Transverse colon (tissue), 4 donors: ENCODE results near the gene FCMR. TPM values are rescaled to one million over a fixed set of nuclear protein-coding genes. Genes with fewer than 3 reads are reported as not detected.

Source experiments
- DNase-seq: peaks from one replicate; pipeline ENCODE4 v3.0.0-alpha.2; 2019
- H3K27ac ChIP-seq, 4 donors: fragments of 200-600 bp; sonication (generic); 2 replicates each; pipeline ENCODE4 v1.5.1; 2016 to 2018; ENCODE audit warnings: inconsistent platforms in 4 of 4
- H3K27me3 ChIP-seq: fragments of 200-600 bp; sonication (generic); 2 replicates; pipeline ENCODE4 v1.5.1; 2017; ENCODE audit warnings: inconsistent platforms
- H3K36me3 ChIP-seq, 4 donors: fragments of 200-600 bp; sonication (generic); 2 replicates each; pipeline ENCODE4 v1.5.1; 2017 to 2019; ENCODE audit warnings: inconsistent platforms in 4 of 4
- H3K4me1 ChIP-seq, 4 donors: fragments of 200-600 bp; sonication (generic); 2 replicates each; pipeline ENCODE4 v1.5.1; 2017 to 2020; ENCODE audit warnings: inconsistent platforms in 4 of 4
- H3K4me3 ChIP-seq, 4 donors: fragments of 200-600 bp; sonication (generic); 1 replicate in 1 of 4; 2 replicates in 3 of 4; pipeline versions ENCODE4 v1.5.1 to v1.6.1; 2017 to 2019; ENCODE audit warnings: inconsistent platforms in 4 of 4
- H3K9me3 ChIP-seq, 2 donors: fragments of 200-600 bp; sonication (generic); 2 replicates each; pipeline ENCODE4 v1.5.1; 2017 to 2019; ENCODE audit warnings: inconsistent platforms in 2 of 2
- EP300 ChIP-seq: sonication (generic); formaldehyde crosslinking; IDR thresholded peaks from one replicate; pipeline ENCODE4 v1.6.1; 2017; ENCODE audit warnings: antibody characterized with exemption, low read depth
- POLR2A ChIP-seq: fragments of 450-650 bp; IDR thresholded peaks from one replicate; pipeline ENCODE4 v1.6.1; 2016; ENCODE audit warnings: antibody characterized with exemption, mild to moderate bottlenecking, moderate library complexity
- POLR2AphosphoS5 ChIP-seq, 3 donors: sonication (generic); formaldehyde crosslinking; IDR thresholded peaks; one replicate each; pipeline ENCODE4 v1.6.1; 2016; ENCODE audit warnings: antibody characterized with exemption in 3 of 3
- WGBS, 2 donors: methylation state at CpG; one replicate each; pipeline ENCODE4 v1.1.5; 2018; ENCODE audit warnings: low coverage in 1 of 2; 5-methylcytosine and 5-hydroxymethylcytosine counted together
- in situ Hi-C, 4 donors: fragments of 200-750 bp; cut with MboI; loops; one replicate each; pipeline versions ENCODE4 v1.15.0 to v1.15.1; 2017; ENCODE audit warnings: low sequenced_read_pairs in 3 of 4, low pct_ligation_motif_present in 1 of 4, low pct_unique_long_range_greater_than_20kb in 1 of 4
- intact Hi-C: fragments of 100-400 bp; cut with DNase I; formaldehyde crosslinking; loops from one replicate; pipeline ENCODE4 v1.15.1; 2023; ENCODE audit warnings: low total_unique reads
- total RNA-seq, 4 donors: library from RNA; depleted of rRNA; stranded (reverse); fragments of >200 nt; gene quantifications; one replicate each; pipeline ENCODE4 v1.1.0, GENCODE V29; 2016
- TF ChIP-seq, protein P1 (sequence below), 5 experiments: fragments of 200-600 bp in 3 of 5; fragments of 450-650 bp in 2 of 5; sonication (generic) in 3 of 5; IDR thresholded peaks; 1 replicate in 2 of 5; 2 replicates in 3 of 5; pipeline ENCODE4 v1.5.1; 2016 to 2017; ENCODE audit warnings: antibody characterized with exemption in 5 of 5, inconsistent platforms in 3 of 5, mild to moderate bottlenecking in 2 of 5, moderate library complexity in 1 of 5

Gene FCMR
- total RNA-seq, 4 donors from 2014 or later, result 1.00 to 51.6 (median 15.9) TPM

DNA sequence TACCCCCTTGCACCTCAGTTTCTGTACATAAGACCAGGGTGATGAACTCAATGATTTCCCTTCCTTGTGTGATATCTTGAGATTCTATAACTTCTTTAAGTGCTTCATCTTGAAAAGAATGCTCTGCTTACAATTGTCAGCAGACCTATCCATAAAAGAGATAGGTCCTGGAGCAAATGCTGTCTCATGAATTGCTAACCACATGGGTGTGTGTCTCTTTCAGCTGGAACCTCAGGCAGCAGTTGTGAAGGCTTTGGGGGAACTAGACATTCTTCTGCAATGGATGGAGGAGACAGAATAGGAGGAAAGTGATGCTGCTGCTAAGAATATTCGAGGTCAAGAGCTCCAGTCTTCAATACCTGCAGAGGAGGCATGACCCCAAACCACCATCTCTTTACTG, 53.5 kb downstream of the FCMR start:
- 33 to 38% methylated on average over 1 of the region's 1 CpG for WGBS, 2 donors
- in situ Hi-C loops, result no loop called here
- TF ChIP-seq POLR2AphosphoS5 (IDR thresholded peaks at IDR 0.05), result no peak
- no peak for TF ChIP-seq EP300
- no peak for TF ChIP-seq POLR2A
- TF ChIP-seq, protein P1, sequence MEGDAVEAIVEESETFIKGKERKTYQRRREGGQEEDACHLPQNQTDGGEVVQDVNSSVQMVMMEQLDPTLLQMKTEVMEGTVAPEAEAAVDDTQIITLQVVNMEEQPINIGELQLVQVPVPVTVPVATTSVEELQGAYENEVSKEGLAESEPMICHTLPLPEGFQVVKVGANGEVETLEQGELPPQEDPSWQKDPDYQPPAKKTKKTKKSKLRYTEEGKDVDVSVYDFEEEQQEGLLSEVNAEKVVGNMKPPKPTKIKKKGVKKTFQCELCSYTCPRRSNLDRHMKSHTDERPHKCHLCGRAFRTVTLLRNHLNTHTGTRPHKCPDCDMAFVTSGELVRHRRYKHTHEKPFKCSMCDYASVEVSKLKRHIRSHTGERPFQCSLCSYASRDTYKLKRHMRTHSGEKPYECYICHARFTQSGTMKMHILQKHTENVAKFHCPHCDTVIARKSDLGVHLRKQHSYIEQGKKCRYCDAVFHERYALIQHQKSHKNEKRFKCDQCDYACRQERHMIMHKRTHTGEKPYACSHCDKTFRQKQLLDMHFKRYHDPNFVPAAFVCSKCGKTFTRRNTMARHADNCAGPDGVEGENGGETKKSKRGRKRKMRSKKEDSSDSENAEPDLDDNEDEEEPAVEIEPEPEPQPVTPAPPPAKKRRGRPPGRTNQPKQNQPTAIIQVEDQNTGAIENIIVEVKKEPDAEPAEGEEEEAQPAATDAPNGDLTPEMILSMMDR (IDR thresholded peaks at IDR 0.05), result no peak
- Histone ChIP-seq H3K9me3 (no peaks in the 10 kb centered on the region), H3K27ac (no peak overlapping the region), H3K4me3 (no peak overlapping the region), H3K36me3 (no peaks in the 10 kb centered on the region), H3K27me3 (no peaks in the 10 kb centered on the region), H3K4me1 (no peaks in the 10 kb centered on the region)
- intact Hi-C loops, result no loop called here
- no peak for DNase-seq

- Histone ChIP-seq H3K27ac (no peak overlapping the region), H3K4me3 (no peak overlapping the region), H3K36me3 (no peaks in the 10 kb centered on the region), H3K9me3 (no peaks in the 10 kb centered on the region), H3K4me1 (no peaks in the 10 kb centered on the region), H3K27me3 (no peaks in the 10 kb centered on the region)
- in situ Hi-C loops (no loop called here), intact Hi-C loops (no loop called here)
- TF ChIP-seq, protein P1 (IDR thresholded peaks at IDR 0.05), result no peak
- DNase-seq, result no peak
Measured at GRCh38 chr1:206867716-206868115, 54.0 kb downstream of the FCMR start.

- DNase-seq, result no peak
- in situ Hi-C loops (no loop called here), intact Hi-C loops (no loop called here)
- no peak overlapping the region for H3K27ac ChIP-seq
- no peaks in the 10 kb centered on the region for H3K36me3 ChIP-seq
- no peak for TF ChIP-seq POLR2AphosphoS5 (IDR thresholded peaks at IDR 0.05)
- TF ChIP-seq, protein P1 (IDR thresholded peaks at IDR 0.05), result no peak
- TF ChIP-seq EP300, result no peak
- no peak for TF ChIP-seq POLR2A
- H3K4me3 ChIP-seq, result no peak overlapping the region
- H3K4me1 ChIP-seq, result no peaks in the 10 kb centered on the region
- no peaks in the 10 kb centered on the region for H3K9me3 ChIP-seq
- WGBS, 2 donors, result 76% methylated on average over 1 of the region's 1 CpG; no CpG with 5 or more reads in 1 of the 2 donors
- H3K27me3 ChIP-seq, result no peaks in the 10 kb centered on the region
Measured at GRCh38 chr1:206867239-206867638, 54.5 kb downstream of the FCMR start.

DNA sequence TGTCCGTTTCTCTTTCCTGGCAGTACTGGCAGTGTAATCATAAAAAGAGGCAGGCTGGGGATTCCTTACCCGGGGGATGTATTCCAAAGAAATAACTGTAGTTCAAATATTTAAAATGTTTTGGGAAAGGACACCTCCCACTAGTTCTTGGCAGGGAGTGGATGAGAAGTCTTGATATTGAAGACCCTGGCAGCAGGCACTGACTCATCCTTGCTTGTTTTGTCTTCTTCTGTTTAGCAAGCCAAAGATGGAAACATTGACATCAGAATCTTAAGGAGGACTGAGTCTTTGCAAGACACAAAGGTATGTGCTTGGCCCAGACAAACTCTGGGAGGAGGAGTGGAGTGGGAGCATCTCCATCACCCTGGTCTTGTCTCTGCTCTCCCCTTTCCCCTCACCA, 55.7 kb downstream of the FCMR start:
- intact Hi-C loops (no loop called here), in situ Hi-C loops (no loop called here)
- Histone ChIP-seq H3K9me3 (no peaks in the 10 kb centered on the region), H3K27me3 (peaks cover 5% of the 10 kb centered on the region), H3K36me3 (no peaks in the 10 kb centered on the region), H3K4me3 (no peak overlapping the region), H3K27ac (no peak overlapping the region), H3K4me1 (no peaks in the 10 kb centered on the region)
- TF ChIP-seq POLR2AphosphoS5 (IDR thresholded peaks at IDR 0.05) (no peak), EP300 (no peak), POLR2A (no peak)
- TF ChIP-seq, protein P1 (IDR thresholded peaks at IDR 0.05), result no peak
- DNase-seq, result no peak
- 50 to 60% methylated on average over 2 of the region's 2 CpGs for WGBS, 2 donors
